Astrocyte (in vitro differentiated cells and primary cell): ENCODE results near the gene USP3. TPM values are rescaled to one million over a fixed set of nuclear protein-coding genes. Genes with fewer than 3 reads are reported as not detected.

ENCODE experiments used
- DNase-seq: peaks from one replicate; pipeline ENCODE4 v3.0.0-alpha.2; 2010; ENCODE audit warnings: low read depth
- FAIRE-seq: peaks from 2 replicates; lab custom pipeline; 2011; peaks lifted over from hg19 to GRCh38; lab: Jason Lieb, UNC
- H2AFZ ChIP-seq: 2 replicates; pipeline ENCODE4 v1.6.0; 2012; ENCODE audit warnings: low read depth, low read length, inconsistent platforms
- H3K27ac ChIP-seq: 2 replicates; pipeline ENCODE4 v1.5.1; 2011; ENCODE audit warnings: low read depth, low read length, inconsistent platforms
- H3K27me3 ChIP-seq: 2 replicates; pipeline ENCODE4 v1.6.0; 2011; ENCODE audit warnings: low read length, inconsistent platforms; ENCODE audit not compliant: insufficient read depth
- H3K36me3 ChIP-seq: 2 replicates; pipeline ENCODE4 v1.5.1; 2011; ENCODE audit warnings: low read length, inconsistent platforms; ENCODE audit not compliant: insufficient read depth
- H3K4me1 ChIP-seq: 2 replicates; pipeline ENCODE4 v1.5.1; 2011; ENCODE audit warnings: low read length, inconsistent platforms; ENCODE audit not compliant: insufficient read depth
- H3K4me2 ChIP-seq: 2 replicates; pipeline ENCODE4 v1.6.0; 2012; ENCODE audit warnings: low read length, inconsistent platforms
- H3K4me3 ChIP-seq: 2 replicates; pipeline ENCODE4 v1.5.1; 2011; ENCODE audit warnings: low read depth, mild to moderate bottlenecking, low read length, inconsistent platforms; ENCODE audit not compliant: insufficient read depth
- H3K79me2 ChIP-seq: 2 replicates; pipeline ENCODE4 v1.6.0; 2012; ENCODE audit warnings: mild to moderate bottlenecking, low read length, inconsistent platforms; ENCODE audit not compliant: insufficient read depth
- H3K9ac ChIP-seq: 2 replicates; pipeline ENCODE4 v1.6.0; 2012; ENCODE audit warnings: mild to moderate bottlenecking, low read length, inconsistent platforms
- H3K9me3 ChIP-seq: 2 replicates; pipeline ENCODE4 v1.5.1; 2012; ENCODE audit warnings: low read depth, mild to moderate bottlenecking, low read length, inconsistent platforms; ENCODE audit not compliant: insufficient read depth
- H4K20me1 ChIP-seq: 2 replicates; pipeline ENCODE4 v1.6.0; 2012; ENCODE audit warnings: low read length, inconsistent platforms; ENCODE audit not compliant: insufficient read depth
- H3K27ac Mint-ChIP-seq: one replicate; pipeline ENCODE4 v1.8.0; 2021; ENCODE audit warnings: mild to moderate bottlenecking, mixed read lengths; ENCODE audit not compliant: unreplicated experiment
- H3K27me3 Mint-ChIP-seq: one replicate; pipeline ENCODE4 v1.8.0; 2021; ENCODE audit warnings: low read depth, mixed read lengths; ENCODE audit not compliant: unreplicated experiment
- H3K36me3 Mint-ChIP-seq: one replicate; pipeline ENCODE4 v1.8.0; 2021; ENCODE audit warnings: low read depth, mixed read lengths; ENCODE audit not compliant: unreplicated experiment
- H3K4me1 Mint-ChIP-seq: one replicate; pipeline ENCODE4 v1.8.0; 2021; ENCODE audit warnings: low read depth, mixed read lengths; ENCODE audit not compliant: unreplicated experiment
- H3K4me3 Mint-ChIP-seq: one replicate; pipeline ENCODE4 v1.8.0; 2021; ENCODE audit warnings: mild to moderate bottlenecking, moderate library complexity, mixed read lengths; ENCODE audit not compliant: unreplicated experiment
- H3K9me3 Mint-ChIP-seq: one replicate; pipeline ENCODE4 v1.8.0; 2021; ENCODE audit warnings: mild to moderate bottlenecking, mixed read lengths; ENCODE audit not compliant: unreplicated experiment
- CTCF ChIP-seq: IDR thresholded peaks from 2 replicates; pipeline ENCODE4 v1.5.1; 2011; ENCODE audit warnings: low read depth, mild to moderate bottlenecking, inconsistent platforms, low read length, moderate library complexity; ENCODE audit not compliant: insufficient read depth
- EZH2 ChIP-seq: IDR thresholded peaks from 2 replicates; pipeline ENCODE4 v1.6.1; 2012; ENCODE audit warnings: mild to moderate bottlenecking, low read length, inconsistent platforms; ENCODE audit not compliant: insufficient read depth
- total RNA-seq: library from RNA; stranded (reverse); gene quantifications from 2 replicates; pipeline ENCODE4 v1.2.1, GENCODE V29; 2021

The USP3 gene
- total RNA-seq, 1 donor from 2014 or later: 38.1 TPM

GRCh38 chr15:63499175-63499549, 5.2 kb upstream of the USP3 start:
- H3K27me3 ChIP-seq: no peaks in the 10 kb centered on the region

GRCh38 chr15:63499611-63500010, 4.8 kb upstream of the USP3 start:
- H3K4me3 Mint-ChIP-seq: no peak overlapping the region
- DNase-seq: no peak
- Histone ChIP-seq H2AFZ (no peak overlapping the region), H3K4me1 (peaks cover 31% of the 10 kb centered on the region), H3K79me2 (no peaks in the 10 kb centered on the region), H3K9ac (no peak overlapping the region), H3K9me3 (no peaks in the 10 kb centered on the region), H3K27ac (no peak overlapping the region), H3K4me2 (no peak overlapping the region), H3K27me3 (no peaks in the 10 kb centered on the region), H3K36me3 (no peaks in the 10 kb centered on the region), H4K20me1 (no peaks in the 10 kb centered on the region), H3K4me3 (no peak overlapping the region)
- TF ChIP-seq EZH2: no peak
- no peak for TF ChIP-seq CTCF
- FAIRE-seq: no peak
- peaks cover 21% of the 10 kb centered on the region for H3K4me1 Mint-ChIP-seq
- no peaks in the 10 kb centered on the region for H3K36me3 Mint-ChIP-seq
- no peaks in the 10 kb centered on the region for H3K9me3 Mint-ChIP-seq
- H3K27me3 Mint-ChIP-seq: no peaks in the 10 kb centered on the region
- H3K27ac Mint-ChIP-seq: no peak overlapping the region

More at GRCh38 chr15:63499175-63499549, 5.2 kb upstream of the USP3 start:
- Histone ChIP-seq H3K4me1 (peaks cover 31% of the 10 kb centered on the region), H3K4me3 (no peak overlapping the region), H3K9ac (no peak overlapping the region), H4K20me1 (no peaks in the 10 kb centered on the region), H3K36me3 (no peaks in the 10 kb centered on the region), H3K27ac (no peak overlapping the region), H3K9me3 (no peaks in the 10 kb centered on the region), H3K79me2 (no peaks in the 10 kb centered on the region), H2AFZ (no peak overlapping the region), H3K4me2 (no peak overlapping the region)
- DNase-seq (no peak), FAIRE-seq (no peak)
- no peaks in the 10 kb centered on the region for H3K27me3 Mint-ChIP-seq
- no peak overlapping the region for H3K4me3 Mint-ChIP-seq
- no peak for TF ChIP-seq CTCF
- TF ChIP-seq EZH2: no peak
- H3K9me3 Mint-ChIP-seq: no peaks in the 10 kb centered on the region
- H3K27ac Mint-ChIP-seq: no peak overlapping the region
- peaks cover 21% of the 10 kb centered on the region for H3K4me1 Mint-ChIP-seq
- H3K36me3 Mint-ChIP-seq: no peaks in the 10 kb centered on the region

- Mint-ChIP-seq H3K36me3 (no peaks in the 10 kb centered on the region), H3K27me3 (no peaks in the 10 kb centered on the region), H3K9me3 (no peaks in the 10 kb centered on the region), H3K27ac (no peak overlapping the region), H3K4me1 (peaks cover 21% of the 10 kb centered on the region), H3K4me3 (peak overlapping the region; percentile 47)
- Histone ChIP-seq H3K9ac (peak overlapping the region; percentile 49), H4K20me1 (peaks cover under 1% of the 10 kb centered on the region), H3K36me3 (no peaks in the 10 kb centered on the region), H2AFZ (peak overlapping the region; percentile 62), H3K27ac (peak overlapping the region; percentile 4), H3K4me3 (no peak overlapping the region), H3K4me1 (peaks cover 31% of the 10 kb centered on the region), H3K79me2 (peaks cover 9% of the 10 kb centered on the region), H3K27me3 (no peaks in the 10 kb centered on the region), H3K9me3 (no peaks in the 10 kb centered on the region), H3K4me2 (peak overlapping the region; percentile 79)
- no peak for FAIRE-seq
- DNase-seq: no peak
- TF ChIP-seq EZH2 (no peak), CTCF (no peak)
Measured at GRCh38 chr15:63500265-63501250, 3.8 kb upstream of the USP3 start.
